Activated T-helper 1 cell treated with Interleukin-2 at 50 U/mL for 16 hours (primary cell): Measurements from ENCODE around the gene SH2D7.
A peak's percentile ranks its signal among the peaks of the same experiment; 100 is the strongest.
"Not testable (repeated sequence)": the region's sequence is repeated elsewhere in the genome, so short reads cannot be mapped to it uniquely, and the experiment has no call there.

Experiments
- DNase-seq: peaks from one replicate; pipeline ENCODE4 v3.0.0-alpha.2; 2020; ENCODE audit warnings: low read depth

Gene SH2D7

GRCh38 chr15:78146425-78147154 is 54.2 kb downstream of the SH2D7 start:
- no peak for DNase-seq

GRCh38 chr15:78147566-78147965 is 55.2 kb downstream of the SH2D7 start:
- DNase-seq: no peak

GRCh38 chr15:78148392-78149067 is 56.2 kb downstream of the SH2D7 start:
- DNase-seq: no peak

- peak; percentile 100 for DNase-seq
Measured at GRCh38 chr15:78149068-78149804, 56.9 kb downstream of the SH2D7 start, which contains the start of gene IDH3A. IDH3A (plus strand) TSS chr15:78149362; CDS start chr15:78149404, 42 bp downstream.

GRCh38 chr15:78149805-78150751 is 57.7 kb downstream of the SH2D7 start:
- DNase-seq: no peak

- not testable (repeated sequence) for DNase-seq
Measured at GRCh38 chr15:78151075-78151474, 58.7 kb downstream of the SH2D7 start.
